Neural progenitor cell (in vitro differentiated cells): ENCODE measurements around the gene DHRS7. TPM values are rescaled to one million over a fixed set of nuclear protein-coding genes. Genes with fewer than 3 reads are reported as not detected.
A peak's percentile ranks its signal among the peaks of the same experiment; 100 is the strongest.

Source experiments
- DNase-seq: peaks from one replicate; pipeline ENCODE4 v3.0.0-alpha.2; 2016; ENCODE audit warnings: low spot score
- H2AFZ ChIP-seq: fragments of 200-600 bp; sonication (generic); replicated peaks from 2 replicates; pipeline ENCODE4 v1.6.1; 2016; ENCODE audit warnings: antibody characterized with exemption
- H3F3A ChIP-seq: fragments of 200-600 bp; sonication (generic); 2 replicates; pipeline ENCODE4 v1.6.1; 2016; ENCODE audit warnings: antibody characterized with exemption, low read depth
- H3K27ac ChIP-seq: fragments of 200-600 bp; sonication (generic); 2 replicates; pipeline ENCODE4 v1.5.1; 2016; ENCODE audit warnings: mild to moderate bottlenecking
- H3K27me3 ChIP-seq: fragments of 200-600 bp; sonication (generic); 2 replicates; pipeline ENCODE4 v1.6.1; 2016; ENCODE audit warnings: mild to moderate bottlenecking, moderate library complexity
- H3K36me3 ChIP-seq: fragments of 200-600 bp; sonication (generic); 2 replicates; pipeline ENCODE4 v1.5.1; 2016
- H3K4me1 ChIP-seq: fragments of 200-600 bp; sonication (generic); 2 replicates; pipeline ENCODE4 v1.6.1; 2016; ENCODE audit warnings: mixed run types
- H3K4me2 ChIP-seq: fragments of 200-600 bp; sonication (generic); 2 replicates; pipeline ENCODE4 v1.6.1; 2016
- H3K4me3 ChIP-seq: fragments of 200-600 bp; sonication (generic); 2 replicates; pipeline ENCODE4 v1.5.1; 2016
- H3K79me2 ChIP-seq: fragments of 200-600 bp; sonication (generic); 2 replicates; pipeline ENCODE4 v1.6.1; 2016; ENCODE audit warnings: low read depth
- H3K9ac ChIP-seq: fragments of 200-600 bp; sonication (generic); 2 replicates; pipeline ENCODE4 v1.6.1; 2016
- H3K9me3 ChIP-seq: fragments of 200-600 bp; sonication (generic); 2 replicates; pipeline ENCODE4 v1.5.1; 2016; ENCODE audit warnings: low read depth
- H4K20me1 ChIP-seq: fragments of 200-600 bp; sonication (generic); 2 replicates; pipeline ENCODE4 v1.6.1; 2016; ENCODE audit warnings: low read depth
- H3K27ac Mint-ChIP-seq: 3 replicates; pipeline ENCODE4 v1.8.0; 2021; ENCODE audit warnings: mixed read lengths
- H3K27me3 Mint-ChIP-seq: 2 replicates; pipeline ENCODE4 v1.8.0; 2022; ENCODE audit warnings: low read depth, mild to moderate bottlenecking, inconsistent platforms, moderate library complexity, mixed read lengths; ENCODE audit not compliant: insufficient read depth
- H3K36me3 Mint-ChIP-seq: 3 replicates; pipeline ENCODE4 v1.8.0; 2021; ENCODE audit warnings: mixed read lengths
- H3K4me1 Mint-ChIP-seq: 3 replicates; pipeline ENCODE4 v1.8.0; 2021; ENCODE audit warnings: mixed read lengths
- H3K4me3 Mint-ChIP-seq: 3 replicates; pipeline ENCODE4 v1.8.0; 2021; ENCODE audit warnings: mild to moderate bottlenecking, moderate library complexity, mixed read lengths
- H3K9me3 Mint-ChIP-seq: 3 replicates; pipeline ENCODE4 v1.8.0; 2020; ENCODE audit warnings: mixed read lengths
- CTCF ChIP-seq: fragments of 200-600 bp; sonication (generic); IDR thresholded peaks from 2 replicates; pipeline ENCODE4 v1.5.1; 2017; ENCODE audit warnings: antibody characterized with exemption, mild to moderate bottlenecking
- EZH2 ChIP-seq: fragments of 200-600 bp; sonication (generic); IDR thresholded peaks from 2 replicates; pipeline ENCODE4 v1.6.1; 2017; ENCODE audit warnings: antibody characterized with exemption, mild to moderate bottlenecking, moderate library complexity
- EZH2phosphoT487 ChIP-seq: fragments of 200-600 bp; sonication (generic); IDR thresholded peaks from 2 replicates; pipeline ENCODE4 v1.6.1; 2017; ENCODE audit warnings: antibody characterized with exemption
- total RNA-seq: library from RNA; depleted of rRNA; stranded (reverse); fragments of >200 nt; gene quantifications from 2 replicates; pipeline ENCODE4 v1.2.3, GENCODE V29; 2015; ENCODE audit warnings: low replicate concordance

DHRS7 gene
- total RNA-seq, 1 donor from 2014 or later: 47.8 TPM

GRCh38 chr14:60094306-60094897 is 70.8 kb downstream of the DHRS7 start:
- peaks cover 19% of the 10 kb centered on the region for H3K4me1 ChIP-seq
- H3K36me3 Mint-ChIP-seq: peaks cover 31% of the 10 kb centered on the region
- peaks cover 17% of the 10 kb centered on the region for H3K9me3 Mint-ChIP-seq
- H3K9ac ChIP-seq: no peak overlapping the region
- peaks cover 31% of the 10 kb centered on the region for H4K20me1 ChIP-seq
- peak overlapping the region; percentile 29 for H3K27ac Mint-ChIP-seq
- no peaks in the 10 kb centered on the region for H3K27me3 Mint-ChIP-seq
- no peaks in the 10 kb centered on the region for H3K9me3 ChIP-seq
- peak overlapping the region; percentile 90 for H3K4me2 ChIP-seq
- peaks cover 29% of the 10 kb centered on the region for H3K4me1 Mint-ChIP-seq
- no peak overlapping the region for H2AFZ ChIP-seq
- H3K4me3 Mint-ChIP-seq: peak overlapping the region; percentile 96
- peak overlapping the region; percentile 89 for H3K4me3 ChIP-seq
- TF ChIP-seq EZH2 (no peak), EZH2phosphoT487 (no peak), CTCF (no peak)
- peaks cover 9% of the 10 kb centered on the region for H3F3A ChIP-seq
- H3K27me3 ChIP-seq: no peaks in the 10 kb centered on the region
- peaks cover 73% of the 10 kb centered on the region for H3K79me2 ChIP-seq
- H3K36me3 ChIP-seq: no peaks in the 10 kb centered on the region
- no peak overlapping the region for H3K27ac ChIP-seq
- DNase-seq: peak; percentile 27

Other genes starting within 250 kb of the DHRS7 start
- gene LRRC9, start 245.3 kb downstream of the DHRS7 start, total RNA-seq: 2.1 and 2.3 TPM in 2 replicates
- 91.0 and 172 TPM in 2 replicates for gene PCNX4, start 73.5 kb downstream of the DHRS7 start, total RNA-seq
- gene PPM1A, start 83.8 kb upstream of the DHRS7 start, total RNA-seq: 35.2 and 55.0 TPM in 2 replicates